GM13977 (cell line): ENCODE results near the gene UMAD1.
A peak's percentile ranks its signal among the peaks of the same experiment; 100 is the strongest.
"Not testable (repeated sequence)": the region's sequence is repeated elsewhere in the genome, so short reads cannot be mapped to it uniquely, and the experiment has no call there.

Experiments
- DNase-seq: peaks from one replicate; pipeline ENCODE4 v3.0.0; 2012; ENCODE audit warnings: low spot score
- in situ Hi-C: fragments of 300-500 bp; cut with MboI; formaldehyde crosslinking; loops from one replicate; pipeline ENCODE4 v1.12.0; 2022; ENCODE audit warnings: low sequenced_read_pairs, low pct_unique_long_range_greater_than_20kb, mixed read lengths, inconsistent platforms; ENCODE audit not compliant: unreplicated experiment
- TF ChIP-seq, protein P1 (sequence below): IDR thresholded peaks from 2 replicates; pipeline ENCODE4 v1.5.1; 2012; ENCODE audit warnings: mild to moderate bottlenecking, control low read depth; ENCODE audit not compliant: insufficient read depth; ENCODE audit errors: extremely low read depth, missing control alignments

Gene UMAD1

DNA sequence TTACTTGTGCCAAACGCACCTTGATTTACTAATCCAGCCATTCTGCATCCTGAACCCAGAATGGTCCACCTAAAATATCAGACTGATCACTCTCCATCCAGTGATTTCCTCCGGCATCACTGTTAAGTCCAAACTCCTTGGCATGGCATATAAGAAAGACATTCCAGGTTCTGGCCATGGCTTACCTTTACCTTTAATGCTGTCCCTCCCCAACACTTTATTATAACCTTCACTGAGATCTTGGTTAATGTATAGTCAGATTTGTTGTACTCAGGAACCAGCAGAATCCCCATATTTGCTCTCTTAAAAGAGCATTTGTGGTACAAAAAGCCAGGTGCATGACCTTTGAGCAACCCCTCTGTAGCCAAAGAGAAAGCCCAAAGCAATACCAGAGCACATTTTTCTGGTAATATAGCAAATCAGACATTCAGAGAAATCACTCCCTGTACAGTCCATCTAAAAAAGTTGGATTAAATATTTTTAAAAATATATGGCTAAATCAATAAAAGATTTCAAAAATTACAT lies 10.2 kb downstream of the UMAD1 start:
- in situ Hi-C loops: loop anchor here (25.0 kb wide), 1 partner anchor 562 kb away; no protein-coding TSS in a partner anchor
- TF ChIP-seq, protein P1, sequence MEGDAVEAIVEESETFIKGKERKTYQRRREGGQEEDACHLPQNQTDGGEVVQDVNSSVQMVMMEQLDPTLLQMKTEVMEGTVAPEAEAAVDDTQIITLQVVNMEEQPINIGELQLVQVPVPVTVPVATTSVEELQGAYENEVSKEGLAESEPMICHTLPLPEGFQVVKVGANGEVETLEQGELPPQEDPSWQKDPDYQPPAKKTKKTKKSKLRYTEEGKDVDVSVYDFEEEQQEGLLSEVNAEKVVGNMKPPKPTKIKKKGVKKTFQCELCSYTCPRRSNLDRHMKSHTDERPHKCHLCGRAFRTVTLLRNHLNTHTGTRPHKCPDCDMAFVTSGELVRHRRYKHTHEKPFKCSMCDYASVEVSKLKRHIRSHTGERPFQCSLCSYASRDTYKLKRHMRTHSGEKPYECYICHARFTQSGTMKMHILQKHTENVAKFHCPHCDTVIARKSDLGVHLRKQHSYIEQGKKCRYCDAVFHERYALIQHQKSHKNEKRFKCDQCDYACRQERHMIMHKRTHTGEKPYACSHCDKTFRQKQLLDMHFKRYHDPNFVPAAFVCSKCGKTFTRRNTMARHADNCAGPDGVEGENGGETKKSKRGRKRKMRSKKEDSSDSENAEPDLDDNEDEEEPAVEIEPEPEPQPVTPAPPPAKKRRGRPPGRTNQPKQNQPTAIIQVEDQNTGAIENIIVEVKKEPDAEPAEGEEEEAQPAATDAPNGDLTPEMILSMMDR: no peak
- no peak for DNase-seq

DNA sequence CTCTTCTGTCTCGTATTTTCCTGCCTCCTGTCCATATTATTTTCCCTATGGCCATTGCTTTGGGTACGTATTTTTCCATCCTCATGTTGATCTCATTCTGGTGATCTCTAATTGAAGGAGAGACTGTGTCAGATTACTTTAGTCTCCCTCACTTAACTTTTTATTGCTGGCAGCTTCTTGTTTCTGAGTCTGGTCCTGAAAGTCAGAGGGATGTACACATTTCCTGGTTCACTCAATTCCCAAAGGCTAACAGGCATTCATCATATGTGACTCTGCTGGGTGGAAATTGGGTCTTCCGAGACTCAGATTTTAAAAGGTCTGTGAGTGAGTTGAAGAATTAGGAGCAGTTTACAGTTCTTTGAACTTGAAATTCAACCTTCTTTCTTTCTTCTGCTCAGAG lies 10.9 kb downstream of the UMAD1 start:
- TF ChIP-seq, protein P1: no peak
- no peak for DNase-seq
- in situ Hi-C loops: loop anchor here (25.0 kb wide), 1 partner anchor 561 kb away; no protein-coding TSS in a partner anchor

DNA sequence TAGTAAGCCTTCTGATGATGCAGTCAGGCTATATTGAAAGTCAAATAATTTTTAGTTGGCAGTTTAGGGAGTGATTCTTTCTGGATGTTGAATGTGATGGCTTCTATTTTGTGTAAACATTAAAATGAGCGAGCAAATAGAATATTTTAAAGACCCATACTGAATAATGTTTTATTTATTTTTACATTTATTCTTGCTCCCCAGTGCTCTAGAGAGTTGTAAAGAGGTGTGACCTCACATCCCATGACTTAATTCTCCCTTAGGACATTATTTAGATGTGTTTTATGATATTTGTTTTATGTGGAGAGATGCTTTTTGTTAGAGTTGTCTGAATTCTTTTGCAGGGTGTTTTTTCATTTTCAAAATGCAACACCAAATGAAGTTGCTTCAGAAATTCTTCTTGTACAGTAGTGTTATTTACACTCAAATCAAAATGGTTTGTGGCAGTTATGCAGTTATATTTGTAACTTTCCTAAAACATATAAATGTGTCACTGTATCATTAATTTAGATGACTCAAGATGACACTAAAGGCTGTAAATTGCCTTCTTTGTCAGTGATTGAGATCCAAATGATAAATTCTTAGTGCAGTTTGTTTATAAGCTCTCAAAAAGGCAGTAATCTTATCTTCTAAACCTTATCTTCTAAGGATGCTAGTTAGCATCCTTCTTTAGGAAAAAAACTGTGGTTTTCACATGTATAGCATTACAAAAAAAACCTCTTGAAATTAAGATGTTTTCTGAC lies 12.4 kb downstream of the UMAD1 start:
- in situ Hi-C loops: loop anchor here (25.0 kb wide), 1 partner anchor 559 kb away; no protein-coding TSS in a partner anchor
- DNase-seq: no peak
- TF ChIP-seq, protein P1: no peak

DNA sequence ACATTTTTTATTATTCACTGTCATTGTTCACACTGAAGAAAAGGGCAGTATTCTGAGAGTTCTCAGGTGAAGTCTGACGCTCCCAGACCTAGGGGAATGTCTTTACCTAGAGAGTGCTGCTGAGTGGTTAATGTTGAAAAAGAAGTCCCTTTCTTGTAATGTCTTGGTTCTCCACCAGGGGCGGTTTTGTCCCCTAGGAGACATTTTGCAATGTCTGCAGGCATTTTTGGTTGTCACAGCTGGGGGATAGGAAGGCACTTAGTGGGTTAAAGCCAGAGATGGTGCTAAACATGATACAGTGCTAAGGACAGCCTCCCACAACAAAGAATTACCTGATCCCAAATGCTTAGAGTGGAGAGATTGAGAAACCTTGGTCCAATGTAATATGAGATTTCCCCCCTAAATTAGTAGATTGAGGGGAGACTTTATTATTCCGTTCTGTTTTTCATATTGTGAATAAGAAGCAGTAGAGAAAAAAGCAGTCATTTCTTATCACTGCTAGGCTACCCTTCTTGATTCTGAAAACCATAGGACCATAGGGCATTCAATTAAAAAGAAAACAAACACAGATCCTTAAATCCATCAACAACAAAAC lies 13.1 kb downstream of the UMAD1 start:
- no peak for DNase-seq
- TF ChIP-seq, protein P1: peak; percentile 40

DNA sequence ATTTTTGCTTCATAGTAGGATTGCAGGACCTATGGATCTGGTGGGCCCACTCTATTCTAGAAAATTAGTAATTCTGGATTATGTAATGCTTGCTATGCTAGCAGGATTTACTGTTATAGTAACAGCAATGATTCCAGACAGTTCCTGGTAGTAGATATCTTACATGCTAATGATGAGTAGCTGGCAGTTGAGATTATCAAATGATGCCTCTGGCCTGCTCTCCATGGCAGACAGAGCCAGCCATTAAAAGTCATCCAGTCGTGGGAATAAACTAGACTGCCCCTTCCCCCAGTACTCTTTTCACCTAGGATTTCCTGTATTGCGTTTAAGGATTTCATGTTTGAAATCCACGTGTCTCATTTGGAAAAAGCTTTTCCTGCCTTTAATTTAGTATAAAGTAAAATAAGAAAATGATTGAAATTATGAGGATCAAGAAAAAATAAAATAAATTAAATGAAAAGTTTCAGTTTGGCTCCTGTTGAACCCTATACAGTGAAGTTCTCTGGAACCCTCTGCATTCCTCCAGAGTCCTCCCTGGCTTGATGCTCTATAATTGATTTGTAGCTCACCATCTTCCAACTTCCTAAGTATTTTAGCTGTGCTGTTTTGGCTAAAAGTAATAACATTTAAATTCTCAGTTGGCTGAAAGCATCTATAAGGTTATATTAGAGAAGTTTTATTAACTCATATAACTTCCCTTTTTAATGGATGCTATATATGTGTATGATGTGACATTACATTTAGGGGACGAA lies 14.6 kb downstream of the UMAD1 start:
- in situ Hi-C loops: loop anchor here (25.0 kb wide), 1 partner anchor 557 kb away; no protein-coding TSS in a partner anchor
- TF ChIP-seq, protein P1: no peak
- no peak for DNase-seq

More for the DNA sequence above, 13.1 kb downstream of the UMAD1 start:
- in situ Hi-C loops: loop anchor here (25.0 kb wide), 1 partner anchor 559 kb away; no protein-coding TSS in a partner anchor

DNA sequence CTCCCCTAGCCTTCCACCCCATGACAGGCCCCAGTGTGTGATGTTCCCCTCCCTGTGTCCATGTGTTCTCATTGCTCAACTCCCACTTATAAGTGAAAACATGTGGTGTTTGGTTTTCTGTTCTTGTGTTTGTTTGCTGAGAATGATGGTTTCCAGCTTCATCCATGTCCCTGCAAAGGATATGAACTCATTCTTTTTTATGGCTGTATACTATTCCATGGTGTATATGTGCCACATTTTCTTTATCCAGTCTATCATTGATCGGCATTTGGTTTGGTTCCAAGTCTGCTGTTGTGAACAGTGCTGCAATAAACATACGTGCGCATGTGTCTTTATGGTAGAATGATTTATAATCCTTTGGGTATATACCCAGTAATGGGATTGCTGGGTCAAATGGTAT lies 15.9 kb downstream of the UMAD1 start:
- in situ Hi-C loops: loop anchor here (25.0 kb wide), 1 partner anchor 556 kb away; no protein-coding TSS in a partner anchor
- not testable (repeated sequence) for DNase-seq
